ENCODE measurements around the gene UCK2. TPM values are rescaled to one million over a fixed set of nuclear protein-coding genes. Genes with fewer than 3 reads are reported as not detected.

Gene UCK2
- polyA plus RNA-seq, 2 of the 4 experiments (the other 2 are of a cell fraction): 72.4 to 98.9 TPM

- no peak for TF ChIP-seq E2F6 (IDR thresholded peaks at IDR 0.05; ENCODE audit: borderline replicate concordance, low read depth)
Observed at GRCh38 chr1:165852871-165853270, 25.5 kb downstream of the UCK2 start (continued).

- CTCF ChIA-PET: no interaction called here
- FAIRE-seq: no peak
- peaks cover 78% of the 10 kb centered on the region for H3K4me1 ChIP-seq
Observed at GRCh38 chr1:165853528-165854075, 26.2 kb downstream of the UCK2 start.

GRCh38 chr1:165854101-165854845 lies 26.9 kb downstream of the UCK2 start:
- FAIRE-seq (no peak), ATAC-seq (peak; percentile 85 to 89), DNase-seq (ENCODE audit: low read depth in 1 of 2, low spot score in 1 of 2) (peak; percentile 56 to 78)
- WGBS (ENCODE audit: missing lambda C conversion rate): 43% methylated on average over 7 of the region's 7 CpGs
- TF ChIP-seq ZC3H11A (IDR thresholded peaks at IDR 0.05) (peak; percentile 98), MAX (IDR thresholded peaks at IDR 0.05) (0 out of 2 replicates have a peak, but pooled peaks have one; percentile 23), CEBPB (IDR thresholded peaks at IDR 0.05) (peak; percentile 44 to 75; a peak in 3 of 4 replicates), BHLHE40 (IDR thresholded peaks at IDR 0.05; ENCODE audit: low read depth, low read length) (no peak)
- H3K9me3 ChIP-seq: no peaks in the 10 kb centered on the region
- ChIA-PET CTCF (interaction anchor here (1.3 kb wide), 1 partner anchor 9 kb away, joined by 4 read pairs; no protein-coding TSS in a partner anchor), POLR2A (interaction anchor here (2.3 kb wide), 1 partner anchor 26 kb away, joined by 6 read pairs; no protein-coding TSS in a partner anchor)
- H3K4me2 ChIP-seq: peak overlapping the region; percentile 75
- peaks cover 84% of the 10 kb centered on the region for H3K4me1 ChIP-seq
- no peak overlapping the region for H3K4me3 ChIP-seq
- H3K27ac ChIP-seq: peak overlapping the region; percentile 76 to 81

More at GRCh38 chr1:165853528-165854075, 26.2 kb downstream of the UCK2 start:
- DNase-seq (ENCODE audit: low read depth in 1 of 2, low spot score in 1 of 2) (no peak), ATAC-seq (peak; percentile 6 to 17; a peak in 4 of 6 replicates)
- H3K4me2 ChIP-seq: peak overlapping the region; percentile 75
- H3K4me3 ChIP-seq: no peak overlapping the region
- POLR2A ChIA-PET: no interaction called here
- no peak for TF ChIP-seq FOXS1 (CRISPR knock-in tag; IDR thresholded peaks at IDR 0.05)
- no peak for TF ChIP-seq NR3C1 (IDR thresholded peaks at IDR 0.05)
- no peak for TF ChIP-seq PHF8 (IDR thresholded peaks at IDR 0.05; ENCODE audit: borderline replicate concordance, low read depth)
- TF ChIP-seq CHD2 (IDR thresholded peaks at IDR 0.05; ENCODE audit: low read length, partially characterized antibody): no peak
- TF ChIP-seq E2F6 (IDR thresholded peaks at IDR 0.05; ENCODE audit: borderline replicate concordance, low read depth): no peak
- no peak for TF ChIP-seq NFE2L2 (conservative IDR thresholded peaks at IDR 0.05; ENCODE audit: low read length)
- no peak for TF ChIP-seq RARB (CRISPR knock-in tag; IDR thresholded peaks at IDR 0.05)
- TF ChIP-seq BHLHE40 (IDR thresholded peaks at IDR 0.05; ENCODE audit: low read depth, low read length): no peak
- TF ChIP-seq BCL3 (IDR thresholded peaks at IDR 0.05): no peak
- TF ChIP-seq EHF (CRISPR knock-in tag; IDR thresholded peaks at IDR 0.05): no peak
- no peak for TF ChIP-seq MYC (IDR thresholded peaks at IDR 0.05; ENCODE audit: borderline replicate concordance, low read length)
- WGBS (ENCODE audit: missing lambda C conversion rate): 86% methylated on average over 2 of the region's 2 CpGs
- peak overlapping the region; percentile 76 to 81 for H3K27ac ChIP-seq
- no peaks in the 10 kb centered on the region for H3K9me3 ChIP-seq

- ATAC-seq: no peak
- CTCF ChIA-PET: interaction anchor here (0.7 to 1.3 kb wide), 2 partner anchors 10 to 27 kb away, joined by 3 to 4 read pairs; no protein-coding TSS in a partner anchor
- peak overlapping the region; percentile 75 for H3K4me2 ChIP-seq
- H3K9me3 ChIP-seq: no peaks in the 10 kb centered on the region
- peaks cover 84% of the 10 kb centered on the region for H3K4me1 ChIP-seq
- 88% methylated on average over 9 of the region's 9 CpGs for WGBS (ENCODE audit: missing lambda C conversion rate)
- peak overlapping the region; percentile 76 to 81; a peak in 4 of 6 replicates for H3K27ac ChIP-seq
- no peak for FAIRE-seq
- DNase-seq (ENCODE audit: low read depth in 1 of 2, low spot score in 1 of 2): no peak
- POLR2A ChIA-PET: interaction anchor here (0.6 to 2.3 kb wide), 2 partner anchors 27 to 1128 kb away, joined by 3 to 6 read pairs; no protein-coding TSS in a partner anchor
- H3K4me3 ChIP-seq: no peak overlapping the region
- no peak for TF ChIP-seq SMC3 (IDR thresholded peaks at IDR 0.05)
- no peak for TF ChIP-seq JUN (IDR thresholded peaks at IDR 0.05)
- no peak for TF ChIP-seq NR3C1 (IDR thresholded peaks at IDR 0.05)
- no peak for TF ChIP-seq KDM1A (IDR thresholded peaks at IDR 0.05; ENCODE audit: low read depth)
- no peak for TF ChIP-seq CBX2 (IDR thresholded peaks at IDR 0.05; ENCODE audit: borderline replicate concordance, low read depth)
- TF ChIP-seq ESRRA (IDR thresholded peaks at IDR 0.05; ENCODE audit: borderline replicate concordance, low read length): no peak
- TF ChIP-seq HOXB5 (CRISPR knock-in tag; IDR thresholded peaks at IDR 0.05): no peak
- TF ChIP-seq CTCF (IDR thresholded peaks at IDR 0.05): no peak
Observed at GRCh38 chr1:165855010-165855838, 27.8 kb downstream of the UCK2 start.

Data from A549 (cell line).